GM12878 (cell line): ENCODE results near the gene GOLGA6L10. TPM values are rescaled to one million over a fixed set of nuclear protein-coding genes. Genes with fewer than 3 reads are reported as not detected.
A peak's percentile ranks its signal among the peaks of the same experiment; 100 is the strongest.
"Not testable (repeated sequence)": the region's sequence is repeated elsewhere in the genome, so short reads cannot be mapped to it uniquely, and the experiment has no call there.

Source experiments
- ATAC-seq: fragments of 200-7000 bp; cut with Tn5 transposase; 3 replicates; pipeline ENCODE4 v1.9.1; 2020; ENCODE audit warnings: mild to moderate bottlenecking, moderate library complexity
- BruUV-seq: library from RNA; stranded (reverse); fragments of 400-500 nt; replicated peaks from 2 replicates; lab custom pipeline; 2021; lab: Mats Ljungman, UMichigan
- CTCF ChIA-PET: fragments of 300-600 bp; sonication (Branson Sonifier 250); formaldehyde crosslinking; extraction: SDS; loops from one replicate; lab custom pipeline; 2021; ENCODE audit warnings: inconsistent platforms; lab: Yijun Ruan, JAX
- POLR2A ChIA-PET: fragments of 350-600 bp; formaldehyde crosslinking; extraction: SDS; loops from one replicate; lab custom pipeline; 2021; ENCODE audit warnings: inconsistent platforms; lab: Charles Lee
- RAD21 ChIA-PET: fragments of 300-600 bp; sonication (Branson Sonifier 250); formaldehyde crosslinking; loops from one replicate; lab custom pipeline; 2023; ENCODE audit warnings: antibody characterized with exemption; ENCODE audit not compliant: unreplicated experiment; lab: Charles Lee
- SMC1A ChIA-PET: fragments of 300-600 bp; sonication (Branson Sonifier 250); formaldehyde crosslinking; loops from one replicate; lab custom pipeline; 2023; ENCODE audit not compliant: unreplicated experiment, uncharacterized antibody; lab: Charles Lee
- DNase-seq: peaks from one replicate; pipeline ENCODE4 v3.0.0-alpha.2; 2011; ENCODE audit warnings: low read depth, low spot score
- FAIRE-seq: peaks from 3 replicates; lab custom pipeline; 2011; peaks lifted over from hg19 to GRCh38; lab: Jason Lieb, UNC
- H2AFZ ChIP-seq: 2 replicates; pipeline ENCODE4 v1.6.0; 2011; ENCODE audit warnings: low read depth, low read length, control low read depth; ENCODE audit not compliant: control insufficient read depth
- H3K27ac ChIP-seq: 2 replicates; pipeline ENCODE4 v1.5.1; 2011; ENCODE audit warnings: control low read depth; ENCODE audit not compliant: control insufficient read depth, insufficient read depth
- H3K27me3 ChIP-seq, 2 experiments: replicated peaks in 1 of 2; 2 replicates each; pipeline versions ENCODE4 v1.6.0 to v1.6.1; 2011; ENCODE audit warnings: low read length in 1 of 2; ENCODE audit not compliant: control insufficient read depth in 2 of 2, insufficient read depth in 2 of 2
- H3K36me3 ChIP-seq, 2 experiments: 2 replicates each; pipeline ENCODE4 v1.5.1; 2011; ENCODE audit warnings: low read length in 1 of 2; ENCODE audit not compliant: control insufficient read depth in 2 of 2, insufficient read depth in 2 of 2
- H3K4me1 ChIP-seq: 2 replicates; pipeline ENCODE4 v1.6.1; 2011; ENCODE audit warnings: mild to moderate bottlenecking, low read length, moderate library complexity, mixed read lengths; ENCODE audit not compliant: control insufficient read depth, insufficient read depth
- H3K4me2 ChIP-seq: 2 replicates; pipeline ENCODE4 v1.6.0; 2011; ENCODE audit warnings: control low read depth; ENCODE audit not compliant: control insufficient read depth, insufficient read depth
- H3K4me3 ChIP-seq: fragments of 200-600 bp; sonication (generic); 2 replicates; pipeline ENCODE4 v1.5.1; 2016
- H3K79me2 ChIP-seq: 2 replicates; pipeline ENCODE4 v1.6.0; 2011; ENCODE audit warnings: low read length; ENCODE audit not compliant: control insufficient read depth, insufficient read depth
- H3K9ac ChIP-seq: 2 replicates; pipeline ENCODE4 v1.8.0; 2011; ENCODE audit warnings: low read length, control low read depth, mixed read lengths; ENCODE audit not compliant: control insufficient read depth, insufficient read depth
- H3K9me3 ChIP-seq: replicated peaks from 3 replicates; pipeline ENCODE4 v1.5.1; 2011; ENCODE audit warnings: mild to moderate bottlenecking, low read length; ENCODE audit not compliant: control insufficient read depth, insufficient read depth
- H4K20me1 ChIP-seq: 2 replicates; pipeline ENCODE4 v1.6.0; 2011; ENCODE audit not compliant: control insufficient read depth, insufficient read depth
- WGBS: methylation state at CpG from one replicate; pipeline ENCODE4 v1.1.6; 2016; ENCODE audit warnings: low lambda C conversion rate; ENCODE audit not compliant: insufficient replicate concordance, insufficient coverage; ENCODE audit errors: missing lambda C conversion rate; 5-methylcytosine and 5-hydroxymethylcytosine counted together
- in situ Hi-C: fragments of 300-500 bp; cut with MboI; formaldehyde crosslinking; loops from 9 replicates; pipeline ENCODE4 v1.14.3; 2018; ENCODE audit warnings: mixed read lengths
- intact Hi-C: fragments of 100-400 bp; cut with micrococcal nuclease; formaldehyde crosslinking; loops from one replicate; pipeline ENCODE4 v1.14.2; 2022; ENCODE audit not compliant: unreplicated experiment
- polyA plus RNA-seq, 11 experiments: library from polyadenylated mRNA; depleted of rRNA in 4 of 11; unstranded in 6 of 11; stranded (reverse) in 5 of 11; fragments of >200 nt; fragmentation: Nextera tagmentation in 4 of 11; fragmentation: Illumina TruSeq in 1 of 11; extraction: Ambion mirVana in 4 of 11; extraction: Trizol in 1 of 11; gene quantifications; 1 replicate in 1 of 11; 2 replicates in 10 of 11; pipeline versions ENCODE4 v1.2.1 to v1.2.3, GENCODE V29; 2011 to 2016; ENCODE audit warnings: inconsistent platforms in 2 of 11, missing spikeins in 2 of 11, low read depth in 1 of 11
- total RNA-seq, 4 experiments: library from RNA; depleted of rRNA in 3 of 4; stranded (reverse); fragments of >200 nt in 3 of 4; fragmentation: Illumina TruSeq in 1 of 4; extraction: Trizol in 1 of 4; gene quantifications; 2 replicates each; pipeline versions ENCODE4 v1.2.1 to v1.2.3, GENCODE V29; 2013 to 2021

Gene GOLGA6L10
- total and polyA plus RNA-seq, 10 of the 15 experiments (the other 5 are each of a cell fraction or from before 2014, with no cell fraction given), result 0.68 to 6.7 (median 1.3) TPM

- H4K20me1 ChIP-seq, CTCF ChIA-PET, ATAC-seq, H2AFZ ChIP-seq, BruUV-seq, H3K4me3 ChIP-seq, SMC1A ChIA-PET, H3K4me2 ChIP-seq, H3K27me3 ChIP-seq, H3K9ac ChIP-seq, FAIRE-seq, H3K4me1 ChIP-seq, H3K9me3 ChIP-seq, H3K36me3 ChIP-seq, intact Hi-C loops, RAD21 ChIA-PET, DNase-seq, in situ Hi-C loops, H3K27ac ChIP-seq, POLR2A ChIA-PET, H3K79me2 ChIP-seq: not testable (repeated sequence)
- no CpG with 5 or more reads among the region's 7 CpGs for WGBS
These were observed 11.3 kb upstream of the GOLGA6L10 start for GRCh38 chr15:82360618-82361017.

DNA sequence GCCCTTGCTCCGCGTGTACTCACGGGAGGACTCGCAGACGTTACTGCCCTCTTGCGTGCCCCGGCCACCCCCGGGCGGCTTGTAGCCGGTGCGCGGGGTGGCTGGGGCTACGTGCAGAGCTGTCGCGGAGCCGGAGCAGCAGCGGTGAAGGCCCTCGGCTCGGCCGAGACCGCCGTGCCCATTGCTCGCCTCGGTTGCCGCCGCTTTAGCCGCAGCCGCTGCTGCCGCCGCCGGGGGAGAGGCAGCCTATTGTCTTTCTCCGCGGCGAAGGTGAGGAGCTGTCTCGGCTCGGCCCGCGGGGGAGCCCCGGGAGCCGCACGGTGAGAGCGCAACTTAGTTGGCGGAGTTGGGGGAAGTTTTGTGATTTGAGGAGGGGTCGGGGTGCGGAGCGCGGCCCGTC, 5.8 kb upstream of the GOLGA6L10 start:
- H3K4me2 ChIP-seq, H3K4me1 ChIP-seq, H3K79me2 ChIP-seq, H3K9me3 ChIP-seq, BruUV-seq, intact Hi-C loops, H3K27me3 ChIP-seq, H3K27ac ChIP-seq, H2AFZ ChIP-seq, DNase-seq, FAIRE-seq, H4K20me1 ChIP-seq, H3K9ac ChIP-seq, POLR2A ChIA-PET, RAD21 ChIA-PET, CTCF ChIA-PET, SMC1A ChIA-PET, H3K4me3 ChIP-seq, H3K36me3 ChIP-seq, ATAC-seq: not testable (repeated sequence)
- no CpG with 5 or more reads among the region's 48 CpGs for WGBS
- in situ Hi-C loops, result loop anchor here (10.0 kb wide), 1 partner anchor 190 kb away; the partner anchor contains the start of gene RPS17

DNA sequence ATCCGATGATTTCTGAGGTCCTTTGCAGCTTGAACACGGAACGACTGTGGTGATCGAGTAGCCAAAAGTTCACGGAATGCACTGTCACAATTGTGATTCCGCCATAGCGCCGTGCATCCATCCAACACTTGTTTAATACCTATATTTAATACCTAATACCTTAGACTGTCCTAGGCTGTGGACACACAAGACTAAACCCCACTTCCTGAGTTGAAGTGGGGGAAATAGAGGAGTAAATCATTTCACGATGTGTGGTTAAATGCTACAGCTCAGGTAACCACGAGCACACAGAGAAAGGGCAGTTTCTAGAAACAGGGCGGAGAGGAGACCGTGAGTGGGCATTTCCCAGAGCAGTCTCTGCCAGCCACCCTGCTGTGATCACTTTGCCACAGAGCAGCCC, 5.3 kb upstream of the GOLGA6L10 start:
- in situ Hi-C loops, result loop anchor here (10.0 kb wide), 1 partner anchor 190 kb away; the partner anchor contains the start of gene RPS17
- H3K79me2 ChIP-seq, POLR2A ChIA-PET, H3K9me3 ChIP-seq, DNase-seq, SMC1A ChIA-PET, H3K4me1 ChIP-seq, BruUV-seq, CTCF ChIA-PET, ATAC-seq, H3K36me3 ChIP-seq, FAIRE-seq, intact Hi-C loops, H3K27ac ChIP-seq, RAD21 ChIA-PET, H4K20me1 ChIP-seq, H3K9ac ChIP-seq, H3K27me3 ChIP-seq: not testable (repeated sequence)
- peak overlapping the region; percentile 42; the same call in 1 of the 2 replicates for H2AFZ ChIP-seq
- WGBS, result 0% methylated on average over 5 of the region's 12 CpGs
- H3K4me2 ChIP-seq, result peak overlapping the region; percentile 75
- peak overlapping the region; percentile 61 for H3K4me3 ChIP-seq

DNA sequence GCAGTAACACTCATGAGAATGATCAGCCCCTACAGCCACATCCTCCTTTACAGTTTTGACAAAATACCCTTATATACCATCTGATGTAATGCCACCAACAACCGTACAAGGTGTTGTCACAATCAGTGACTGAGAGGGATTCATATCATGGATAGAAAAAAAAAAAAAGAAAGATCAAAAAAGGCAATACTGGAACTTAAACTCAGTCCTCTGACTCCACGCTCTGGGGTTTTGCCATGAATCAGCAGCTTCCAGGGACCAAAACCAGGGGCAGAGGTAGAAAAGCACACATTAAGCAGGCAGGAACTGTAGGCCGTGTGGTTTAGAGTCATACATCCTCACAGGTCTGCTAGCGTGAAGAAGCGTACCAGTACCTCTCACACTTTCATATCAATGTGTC, 1.6 kb downstream of the GOLGA6L10 start:
- H3K4me3 ChIP-seq, H3K36me3 ChIP-seq, intact Hi-C loops, H3K27me3 ChIP-seq, H2AFZ ChIP-seq, FAIRE-seq, ATAC-seq, SMC1A ChIA-PET, H3K9ac ChIP-seq, DNase-seq, RAD21 ChIA-PET, H3K4me1 ChIP-seq, CTCF ChIA-PET, H3K27ac ChIP-seq, BruUV-seq, H3K4me2 ChIP-seq, H4K20me1 ChIP-seq, in situ Hi-C loops, H3K9me3 ChIP-seq, POLR2A ChIA-PET, H3K79me2 ChIP-seq: not testable (repeated sequence)
- 33% methylated on average over 3 of the region's 5 CpGs for WGBS
